Glomerular visceral epithelial cell (primary cell): Measurements from ENCODE around the gene C4A.
A peak's percentile ranks its signal among the peaks of the same experiment; 100 is the strongest.
"Not testable (repeated sequence)": the region's sequence is repeated elsewhere in the genome, so short reads cannot be mapped to it uniquely, and the experiment has no call there.

Experiments used
- DNase-seq: peaks from one replicate; pipeline ENCODE4 v3.0.0-alpha.2; 2016; ENCODE audit errors: extremely low spot score

The C4A gene

DNA sequence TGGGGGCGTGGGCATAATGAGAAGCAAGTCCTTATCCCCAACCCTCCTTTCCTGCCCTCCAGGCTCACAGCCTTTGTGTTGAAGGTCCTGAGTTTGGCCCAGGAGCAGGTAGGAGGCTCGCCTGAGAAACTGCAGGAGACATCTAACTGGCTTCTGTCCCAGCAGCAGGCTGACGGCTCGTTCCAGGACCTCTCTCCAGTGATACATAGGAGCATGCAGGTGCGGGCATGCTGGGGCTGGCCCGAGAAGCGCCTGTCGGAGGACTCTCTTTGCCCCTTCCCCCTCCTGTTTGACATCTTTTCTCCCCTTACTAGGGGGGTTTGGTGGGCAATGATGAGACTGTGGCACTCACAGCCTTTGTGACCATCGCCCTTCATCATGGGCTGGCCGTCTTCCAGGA lies 46.8 kb downstream of the C4A start:
- not testable (repeated sequence) for DNase-seq

GRCh38 chr6:32029553-32029952 lies 47.7 kb downstream of the C4A start:
- not testable (repeated sequence) for DNase-seq

- DNase-seq: not testable (repeated sequence)
Measured at GRCh38 chr6:32035283-32036013, 53.6 kb downstream of the C4A start.

GRCh38 chr6:32037136-32037535 lies 55.3 kb downstream of the C4A start:
- DNase-seq: not testable (repeated sequence)

DNA sequence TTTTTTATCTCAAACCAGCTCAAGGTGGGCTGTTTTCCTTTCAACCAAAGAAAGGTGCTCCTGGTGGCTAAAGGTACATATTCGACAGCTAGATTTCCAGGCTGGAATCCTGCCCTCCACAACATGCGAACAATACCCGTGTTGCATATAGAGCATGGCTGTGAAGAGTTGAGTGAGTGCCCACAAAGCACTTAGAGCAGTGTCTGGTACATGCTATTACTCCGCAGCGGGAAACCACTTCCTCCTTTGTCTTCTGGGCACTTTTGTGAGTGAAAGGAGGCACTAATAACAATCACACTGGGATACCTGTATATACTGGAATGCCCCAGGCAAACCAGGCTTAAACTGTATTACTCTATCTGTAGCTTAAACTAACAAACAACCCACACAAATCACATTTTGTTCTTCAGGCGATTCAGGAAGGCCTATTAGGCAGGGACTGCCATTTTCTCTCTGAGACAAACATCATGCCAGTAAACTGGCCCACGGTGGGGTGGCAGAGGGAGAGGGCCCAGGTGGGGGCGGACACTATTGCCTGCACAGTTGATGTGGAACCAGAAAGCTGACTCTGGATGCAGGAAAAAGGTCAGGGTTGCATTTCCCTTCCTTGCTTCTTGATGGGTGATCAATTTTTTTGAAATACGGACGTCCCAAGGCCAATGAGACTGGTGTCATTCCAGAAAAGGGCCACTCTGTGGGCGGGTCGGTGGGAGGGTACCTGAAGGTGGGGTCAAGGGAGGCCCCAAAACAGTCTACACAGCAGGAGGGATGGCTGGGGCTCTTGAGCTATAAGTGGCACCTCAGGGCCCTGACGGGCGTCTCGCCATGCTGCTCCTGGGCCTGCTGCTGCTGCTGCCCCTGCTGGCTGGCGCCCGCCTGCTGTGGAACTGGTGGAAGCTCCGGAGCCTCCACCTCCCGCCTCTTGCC lies 56.0 kb downstream of the C4A start, which contains the start of gene CYP21A2:
TSS of gene CYP21A2 (plus strand) at position 818 of the 927 bp plus-strand sequence. CDS start at position 826, 8 bp downstream.
- not testable (repeated sequence) for DNase-seq

GRCh38 chr6:32038878-32039277 lies 57.0 kb downstream of the C4A start:
- DNase-seq: not testable (repeated sequence)

- DNase-seq: not testable (repeated sequence)
Measured at GRCh38 chr6:32039321-32040274, 57.7 kb downstream of the C4A start.

DNA sequence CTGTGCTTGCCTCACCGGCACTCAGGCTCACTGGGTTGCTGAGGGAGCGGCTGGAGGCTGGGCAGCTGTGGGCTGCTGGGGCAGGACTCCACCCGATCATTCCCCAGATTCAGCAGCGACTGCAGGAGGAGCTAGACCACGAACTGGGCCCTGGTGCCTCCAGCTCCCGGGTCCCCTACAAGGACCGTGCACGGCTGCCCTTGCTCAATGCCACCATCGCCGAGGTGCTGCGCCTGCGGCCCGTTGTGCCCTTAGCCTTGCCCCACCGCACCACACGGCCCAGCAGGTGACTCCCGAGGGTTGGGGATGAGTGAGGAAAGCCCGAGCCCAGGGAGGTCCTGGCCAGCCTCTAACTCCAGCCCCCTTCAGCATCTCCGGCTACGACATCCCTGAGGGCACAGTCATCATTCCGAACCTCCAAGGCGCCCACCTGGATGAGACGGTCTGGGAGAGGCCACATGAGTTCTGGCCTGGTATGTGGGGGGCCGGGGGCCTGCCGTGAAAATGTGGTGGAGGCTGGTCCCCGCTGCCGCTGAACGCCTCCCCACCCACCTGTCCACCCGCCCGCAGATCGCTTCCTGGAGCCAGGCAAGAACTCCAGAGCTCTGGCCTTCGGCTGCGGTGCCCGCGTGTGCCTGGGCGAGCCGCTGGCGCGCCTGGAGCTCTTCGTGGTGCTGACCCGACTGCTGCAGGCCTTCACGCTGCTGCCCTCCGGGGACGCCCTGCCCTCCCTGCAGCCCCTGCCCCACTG lies 58.6 kb downstream of the C4A start:
- DNase-seq: not testable (repeated sequence)

- DNase-seq: not testable (repeated sequence)
Measured at GRCh38 chr6:32041050-32041321, 59.1 kb downstream of the C4A start.

GRCh38 chr6:32041385-32041784 lies 59.5 kb downstream of the C4A start:
- not testable (repeated sequence) for DNase-seq

GRCh38 chr6:32042276-32042675 lies 60.4 kb downstream of the C4A start:
- not testable (repeated sequence) for DNase-seq

DNA sequence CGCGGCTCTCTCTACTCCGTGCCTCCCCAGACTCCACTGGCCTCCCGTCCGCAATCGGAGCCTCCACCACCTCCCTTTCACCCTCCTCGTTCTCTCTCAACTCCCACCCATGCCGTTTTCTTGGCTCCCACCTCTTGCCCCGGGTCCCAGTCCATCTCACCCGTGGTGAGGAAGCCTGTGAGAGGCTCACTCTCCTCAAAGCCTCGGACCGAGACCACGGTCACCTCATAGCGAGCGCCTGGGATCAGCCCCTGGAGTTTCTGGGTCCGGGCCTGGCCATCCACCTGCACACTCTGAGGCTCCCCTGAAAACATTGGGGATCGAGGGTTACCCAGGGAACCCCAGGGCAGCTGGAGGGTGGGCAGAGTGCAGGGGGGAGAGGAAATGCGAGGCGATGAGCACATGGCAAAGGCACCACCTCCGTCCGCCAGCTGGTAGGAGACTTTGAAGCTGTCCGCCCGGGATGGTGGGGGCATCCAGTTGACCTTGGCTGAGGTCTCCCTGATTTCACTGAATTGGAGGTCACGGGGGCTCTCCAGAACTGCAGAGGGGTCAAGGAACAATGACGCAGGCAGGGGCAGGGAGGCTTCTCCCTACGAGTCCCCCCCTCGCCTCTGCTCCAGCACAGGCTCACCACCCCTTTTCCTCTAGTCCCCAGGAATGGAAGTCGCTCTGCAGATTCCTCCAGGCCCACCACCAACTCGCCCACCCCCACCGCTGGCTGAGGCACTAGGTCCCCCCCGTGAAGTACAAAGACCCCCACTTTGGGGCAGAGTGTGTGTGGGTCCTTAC lies 61.9 kb downstream of the C4A start:
- DNase-seq: not testable (repeated sequence)

GRCh38 chr6:32044916-32045315 lies 63.1 kb downstream of the C4A start:
- not testable (repeated sequence) for DNase-seq

- DNase-seq: no peak
Measured at GRCh38 chr6:32045811-32046449, 64.1 kb downstream of the C4A start.

DNA sequence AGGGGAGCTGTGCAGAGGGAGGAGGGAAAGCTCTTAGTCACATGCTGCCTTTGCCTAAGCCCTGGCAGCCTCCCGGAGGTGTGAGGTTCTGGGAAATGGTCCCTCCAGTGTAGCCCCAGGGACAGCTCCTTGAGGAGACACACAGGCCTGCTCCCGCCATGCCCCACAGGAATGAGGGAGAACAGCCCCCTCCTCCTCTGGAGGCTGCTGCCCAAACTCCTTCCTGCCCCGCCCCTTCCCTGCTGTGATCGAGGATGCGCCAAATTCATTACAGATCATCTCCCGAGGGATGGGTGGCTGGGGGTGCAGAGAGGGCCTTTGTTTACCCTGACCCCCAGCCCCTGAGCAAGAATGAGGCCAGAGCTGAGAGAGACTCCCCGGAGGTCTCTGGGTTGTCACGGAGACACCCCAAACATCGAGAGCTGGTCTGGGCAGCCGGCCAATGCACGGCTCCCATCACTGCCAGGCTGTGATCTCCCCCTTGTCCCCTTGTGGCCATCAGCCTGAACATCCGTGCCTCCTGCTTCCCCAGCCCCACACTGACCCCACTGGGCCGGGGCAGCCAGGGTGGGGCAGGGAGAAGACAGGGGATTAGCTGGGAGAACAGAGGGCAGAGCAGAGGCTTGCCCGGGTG lies 64.7 kb downstream of the C4A start:
- DNase-seq: no peak

GRCh38 chr6:32047084-32047478 lies 65.2 kb downstream of the C4A start:
- DNase-seq: no peak

- no peak for DNase-seq
Measured at GRCh38 chr6:32047539-32047854, 65.6 kb downstream of the C4A start.

GRCh38 chr6:32047855-32048766 lies 66.3 kb downstream of the C4A start:
- DNase-seq: peak; percentile 64
